PC-3 (cell line): ENCODE data around the gene NTRK2. TPM values are rescaled to one million over a fixed set of nuclear protein-coding genes. Genes with fewer than 3 reads are reported as not detected.

Experiments used
- ATAC-seq: fragments of 200-7000 bp; cut with Tn5 transposase; 2 replicates; pipeline ENCODE4 v1.9.1; 2020; ENCODE audit warnings: mild to moderate bottlenecking, moderate library complexity
- BruUV-seq: library from RNA; stranded (reverse); fragments of 400-500 nt; replicated peaks from 2 replicates; lab custom pipeline; 2021; lab: Mats Ljungman, UMichigan
- CTCF ChIA-PET: fragments of 300-600 bp; sonication (Branson Sonifier 250); formaldehyde crosslinking; loops from one replicate; lab custom pipeline; 2022; ENCODE audit warnings: antibody characterized with exemption; lab: Charles Lee
- POLR2A ChIA-PET: fragments of 300-600 bp; sonication (Branson Sonifier 250); formaldehyde crosslinking; loops from one replicate; lab custom pipeline; 2022; ENCODE audit warnings: antibody characterized with exemption; ENCODE audit not compliant: unreplicated experiment; lab: Charles Lee
- DNase-seq: peaks from one replicate; pipeline ENCODE4 v3.0.0-alpha.2; 2015
- H2AFZ ChIP-seq: fragments of 300-600 bp; sonication (generic); 2 replicates; pipeline ENCODE4 v1.6.0; 2016; ENCODE audit warnings: antibody characterized with exemption, low read length
- H3F3A ChIP-seq: fragments of 300-600 bp; sonication (generic); one replicate; pipeline ENCODE4 v1.6.0; 2017; ENCODE audit warnings: antibody characterized with exemption, low read length, control low read depth, mild to moderate bottlenecking; ENCODE audit not compliant: unreplicated experiment
- H3K27ac ChIP-seq: fragments of 300-600 bp; sonication (generic); 2 replicates; pipeline ENCODE4 v1.5.1; 2016; ENCODE audit warnings: mild to moderate bottlenecking, low read length
- H3K27me3 ChIP-seq: fragments of 300-600 bp; sonication (generic); 2 replicates; pipeline ENCODE4 v1.6.1; 2016; ENCODE audit warnings: low read length, mixed read lengths
- H3K36me3 ChIP-seq: fragments of 300-600 bp; sonication (generic); 2 replicates; pipeline ENCODE4 v1.6.1; 2016; ENCODE audit warnings: low read depth, mixed run types, low read length, mixed read lengths
- H3K4me1 ChIP-seq: fragments of 300-600 bp; sonication (generic); 2 replicates; pipeline ENCODE4 v1.5.1; 2016; ENCODE audit warnings: low read length; ENCODE audit not compliant: insufficient read depth
- H3K4me2 ChIP-seq: fragments of 300-600 bp; sonication (generic); 2 replicates; pipeline ENCODE4 v1.6.0; 2016; ENCODE audit warnings: low read length
- H3K4me3 ChIP-seq: fragments of 300-600 bp; sonication (generic); 2 replicates; pipeline ENCODE4 v1.5.1; 2016; ENCODE audit warnings: mild to moderate bottlenecking, low read length, mixed read lengths
- H3K79me2 ChIP-seq: fragments of 300-600 bp; sonication (generic); 2 replicates; pipeline ENCODE4 v1.6.1; 2017; ENCODE audit warnings: low read length, mixed read lengths
- H3K9ac ChIP-seq: fragments of 300-600 bp; sonication (generic); 2 replicates; pipeline ENCODE4 v1.6.0; 2016; ENCODE audit warnings: mild to moderate bottlenecking, low read length
- H3K9me2 ChIP-seq: fragments of 300-600 bp; sonication (generic); replicated peaks from 2 replicates; pipeline ENCODE4 v1.6.1; 2016; ENCODE audit warnings: mixed run types, low read length, mixed read lengths
- H3K9me3 ChIP-seq: fragments of 300-600 bp; sonication (generic); 2 replicates; pipeline ENCODE4 v1.6.1; 2016; ENCODE audit warnings: low read length, mixed read lengths
- H4K20me1 ChIP-seq: fragments of 300-600 bp; sonication (generic); 2 replicates; pipeline ENCODE4 v1.6.1; 2016; ENCODE audit warnings: low read length, mixed read lengths
- CTCF ChIP-seq: fragments of 300-600 bp; sonication (generic); conservative IDR thresholded peaks from 2 replicates; pipeline ENCODE4 v1.5.1; 2017; ENCODE audit warnings: antibody characterized with exemption, low read depth, mild to moderate bottlenecking, low read length
- EZH2 ChIP-seq: fragments of 300-600 bp; sonication (generic); IDR thresholded peaks from one replicate; pipeline ENCODE4 v1.6.1; 2017; ENCODE audit warnings: antibody characterized with exemption, mild to moderate bottlenecking, low read length; ENCODE audit not compliant: unreplicated experiment
- EZH2phosphoT487 ChIP-seq: fragments of 300-600 bp; sonication (generic); IDR thresholded peaks from 2 replicates; pipeline ENCODE4 v1.6.1; 2018; ENCODE audit warnings: mild to moderate bottlenecking, antibody characterized with exemption, low read length, borderline replicate concordance
- intact Hi-C: fragments of 100-400 bp; cut with micrococcal nuclease; formaldehyde crosslinking; loops from 2 replicates; pipeline ENCODE4 v1.9.0; 2023
- total RNA-seq: library from RNA; depleted of rRNA; stranded (reverse); fragments of >200 nt; gene quantifications from 2 replicates; pipeline ENCODE4 v1.2.3, GENCODE V29; 2014

Gene NTRK2
- total RNA-seq, 1 experiment from 2014 or later, result not detected

DNA sequence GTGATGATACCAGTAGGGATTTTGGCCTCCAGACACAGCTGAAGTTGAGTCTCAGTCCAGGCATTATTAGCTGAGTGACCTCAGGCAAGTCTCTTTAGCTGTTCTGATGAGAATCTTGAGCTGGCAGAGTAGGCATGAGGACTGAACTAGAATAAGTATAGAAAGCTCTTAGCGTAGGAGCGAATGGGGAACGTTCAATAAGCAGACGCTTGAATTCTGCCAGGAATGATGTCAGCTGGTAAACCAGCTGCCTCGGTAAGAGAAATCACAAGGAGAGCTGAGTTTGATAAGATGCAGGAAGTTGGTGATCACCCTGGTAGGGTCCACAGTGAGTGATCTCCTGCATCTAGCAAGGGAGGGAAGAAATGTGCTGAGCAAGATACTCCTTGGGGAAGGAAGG, 280.4 kb downstream of the NTRK2 start:
- BruUV-seq, result no TSS peak
- intact Hi-C loops, result no loop called here
- no peak overlapping the region for H3K27ac ChIP-seq
- POLR2A ChIA-PET, result no interaction called here
- no peaks in the 10 kb centered on the region for H3K9me2 ChIP-seq
- CTCF ChIA-PET, result no interaction called here
- H3K4me1 ChIP-seq, result no peaks in the 10 kb centered on the region
- H2AFZ ChIP-seq, result no peak overlapping the region
- ATAC-seq, result no peak
- no peak for DNase-seq
- H3K36me3 ChIP-seq, result no peaks in the 10 kb centered on the region
- TF ChIP-seq EZH2phosphoT487, result no peak
- TF ChIP-seq CTCF, result no peak
- no peak for TF ChIP-seq EZH2
- H3K9ac ChIP-seq, result no peak overlapping the region
- no peaks in the 10 kb centered on the region for H3K79me2 ChIP-seq
- no peaks in the 10 kb centered on the region for H3K9me3 ChIP-seq
- H3F3A ChIP-seq, result no peaks in the 10 kb centered on the region
- no peak overlapping the region for H3K4me2 ChIP-seq
- H3K4me3 ChIP-seq, result no peak overlapping the region
- H3K27me3 ChIP-seq, result no peaks in the 10 kb centered on the region
- no peaks in the 10 kb centered on the region for H4K20me1 ChIP-seq

- ChIA-PET CTCF (no interaction called here), POLR2A (no interaction called here)
- no peaks in the 10 kb centered on the region for H3K36me3 ChIP-seq
- no peak overlapping the region for H3K4me2 ChIP-seq
- H3K9me2 ChIP-seq, result no peaks in the 10 kb centered on the region
- no peak overlapping the region for H3K9ac ChIP-seq
- H3K4me1 ChIP-seq, result no peaks in the 10 kb centered on the region
- H3K4me3 ChIP-seq, result no peak overlapping the region
- H3K27me3 ChIP-seq, result no peaks in the 10 kb centered on the region
- H3K9me3 ChIP-seq, result no peaks in the 10 kb centered on the region
- DNase-seq, result no peak
- no peak for ATAC-seq
- H3K79me2 ChIP-seq, result no peaks in the 10 kb centered on the region
- no peaks in the 10 kb centered on the region for H4K20me1 ChIP-seq
- H3F3A ChIP-seq, result no peaks in the 10 kb centered on the region
- H2AFZ ChIP-seq, result no peak overlapping the region
- TF ChIP-seq CTCF (no peak), EZH2phosphoT487 (no peak), EZH2 (no peak)
- no peak overlapping the region for H3K27ac ChIP-seq
- intact Hi-C loops, result no loop called here
- BruUV-seq, result no TSS peak
These were observed 281.6 kb downstream of the NTRK2 start for GRCh38 chr9:84950879-84951811.

DNA sequence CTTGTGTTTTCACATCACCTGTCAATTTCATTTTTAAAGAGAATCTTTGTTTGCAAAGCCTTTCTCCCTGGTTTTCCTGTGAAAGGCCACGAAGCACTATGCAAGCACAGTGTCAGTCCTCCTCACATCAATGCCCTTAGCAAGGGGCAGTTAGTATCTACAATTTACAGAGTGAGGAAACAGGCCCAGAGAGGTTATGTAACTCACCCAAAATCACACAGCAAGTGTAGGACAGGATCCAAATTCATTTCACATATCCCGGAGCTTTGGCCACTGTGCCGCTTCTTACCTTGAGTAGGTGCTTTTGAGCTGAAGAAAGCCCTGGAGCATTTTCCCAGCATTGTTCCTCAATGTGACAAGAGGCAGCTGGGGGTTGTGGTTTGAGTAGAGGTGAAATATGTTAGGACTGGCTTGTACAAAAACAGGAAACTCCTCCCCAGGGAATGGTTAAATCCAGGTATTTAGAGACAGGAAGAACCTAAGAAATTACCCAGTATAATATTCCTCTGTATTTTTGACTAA, 283.8 kb downstream of the NTRK2 start:
- Histone ChIP-seq H3K9ac (no peak overlapping the region), H3K79me2 (no peaks in the 10 kb centered on the region), H3K4me2 (no peak overlapping the region), H3K4me1 (no peaks in the 10 kb centered on the region), H3K36me3 (no peaks in the 10 kb centered on the region), H3K4me3 (no peak overlapping the region), H3K27ac (no peak overlapping the region), H3K27me3 (no peaks in the 10 kb centered on the region), H2AFZ (no peak overlapping the region), H3F3A (no peaks in the 10 kb centered on the region), H3K9me2 (no peaks in the 10 kb centered on the region), H4K20me1 (no peaks in the 10 kb centered on the region), H3K9me3 (no peaks in the 10 kb centered on the region)
- no TSS peak for BruUV-seq
- POLR2A ChIA-PET, result no interaction called here
- CTCF ChIA-PET, result no interaction called here
- ATAC-seq (no peak), DNase-seq (no peak)
- no peak for TF ChIP-seq CTCF
- no peak for TF ChIP-seq EZH2phosphoT487
- no peak for TF ChIP-seq EZH2
- intact Hi-C loops, result no loop called here
